HG02884 (cell line): ENCODE data around the gene CEBPE.

Source experiments
- ATAC-seq: cut with Tn5 transposase; IDR thresholded peaks from one replicate; pipeline ENCODE4 v1.9.1; 2021; ENCODE audit warnings: mild to moderate bottlenecking, moderate library complexity; ENCODE audit not compliant: unreplicated experiment

Gene CEBPE

DNA sequence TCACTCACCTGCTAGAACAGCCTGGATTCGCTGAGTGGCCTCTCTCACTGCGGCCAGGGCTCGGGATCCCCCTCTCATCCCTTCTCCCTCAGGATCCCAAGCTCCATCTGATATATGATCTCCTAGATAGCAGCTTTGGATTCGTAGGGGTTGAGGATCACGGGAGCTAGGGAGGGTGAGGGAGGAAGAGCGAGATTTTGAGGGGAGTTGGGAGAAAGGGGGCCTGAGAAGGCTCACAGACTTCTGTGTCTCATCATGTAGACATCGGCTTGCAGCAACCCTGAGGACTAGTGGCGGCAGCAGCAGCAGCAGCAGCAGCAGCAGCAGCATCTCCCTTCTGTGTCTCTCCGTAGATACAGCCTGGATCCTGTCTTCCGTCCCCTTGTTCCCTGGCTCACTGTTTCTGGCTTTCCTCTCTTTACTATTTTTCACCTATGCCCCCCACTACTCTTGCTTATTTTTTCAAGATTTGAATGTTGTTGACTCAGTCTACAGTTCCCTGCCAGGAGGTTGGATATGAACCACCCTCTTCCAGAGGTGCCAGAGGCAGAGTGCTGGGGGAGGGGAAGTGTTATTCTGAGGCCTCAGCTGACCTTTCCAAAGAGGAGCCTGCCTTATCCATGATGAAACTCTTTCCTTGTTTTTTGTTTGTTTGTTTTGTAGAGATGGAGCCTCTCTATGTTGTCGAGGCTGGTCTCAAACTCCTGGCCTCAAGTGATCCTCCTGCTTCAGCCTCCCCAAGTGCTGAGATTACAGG, 14.3 kb downstream of the CEBPE start, which contains the start of gene CIROP:
CIROP (minus strand) TSS at position 399 of the 757 bp plus-strand sequence; CDS start at position 330, 69 bp downstream.
- no peak for ATAC-seq

GRCh38 chr14:23104070-23104590, 14.9 kb downstream of the CEBPE start:
- ATAC-seq, result no peak

- no peak for ATAC-seq
Observed at GRCh38 chr14:23103581-23103980, 15.5 kb downstream of the CEBPE start.

DNA sequence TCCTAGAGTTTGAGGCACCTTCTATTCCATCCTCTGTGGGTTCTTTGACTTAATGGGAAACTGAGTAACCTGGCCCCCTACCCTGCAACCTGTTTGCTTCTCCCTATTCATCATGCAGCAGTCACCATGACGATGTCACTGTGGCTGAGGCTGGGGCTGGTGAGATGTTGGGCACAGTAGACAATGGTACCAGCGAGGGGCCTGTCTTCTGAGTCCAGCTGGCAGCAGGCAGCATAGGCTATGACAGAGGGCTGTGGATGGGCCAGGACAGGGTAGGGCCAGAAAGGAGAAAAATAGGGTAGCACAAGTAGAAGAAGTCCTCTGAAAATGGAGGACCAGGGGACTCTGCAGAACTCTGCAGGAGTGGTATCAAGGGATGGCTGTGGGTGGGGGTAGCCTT, 16.3 kb downstream of the CEBPE start:
- no peak for ATAC-seq

DNA sequence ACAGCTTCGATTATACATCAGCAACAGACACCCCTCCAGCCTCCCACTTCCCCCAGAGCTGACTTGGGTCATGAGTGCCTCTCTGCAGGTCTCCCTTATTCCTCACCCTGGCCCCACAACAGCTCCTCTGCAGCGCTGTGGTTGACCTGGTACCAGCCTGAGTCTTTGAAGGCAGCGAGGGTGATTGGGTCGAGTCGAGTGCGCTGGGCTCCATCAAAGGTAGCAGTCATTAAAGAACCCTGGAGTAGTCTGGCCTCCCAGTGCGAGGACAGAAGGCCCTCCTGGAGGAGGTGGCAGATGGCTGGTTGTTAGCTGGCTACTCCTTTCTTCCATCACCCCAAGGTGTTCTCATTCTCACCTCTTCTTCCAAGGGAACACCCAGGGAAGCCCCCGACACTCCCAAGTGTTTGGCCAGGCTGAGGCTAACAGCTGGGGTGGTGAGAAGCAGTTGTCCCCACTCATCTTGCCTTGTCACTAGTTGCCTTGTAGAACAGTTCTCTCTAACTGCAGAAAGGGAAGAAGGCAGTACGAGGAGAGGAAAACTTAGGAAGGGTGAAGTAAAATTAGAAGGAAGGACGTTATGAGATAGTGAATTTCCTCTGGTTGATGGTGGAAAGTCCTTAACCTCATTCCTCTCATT, 16.9 kb downstream of the CEBPE start:
- no peak for ATAC-seq

DNA sequence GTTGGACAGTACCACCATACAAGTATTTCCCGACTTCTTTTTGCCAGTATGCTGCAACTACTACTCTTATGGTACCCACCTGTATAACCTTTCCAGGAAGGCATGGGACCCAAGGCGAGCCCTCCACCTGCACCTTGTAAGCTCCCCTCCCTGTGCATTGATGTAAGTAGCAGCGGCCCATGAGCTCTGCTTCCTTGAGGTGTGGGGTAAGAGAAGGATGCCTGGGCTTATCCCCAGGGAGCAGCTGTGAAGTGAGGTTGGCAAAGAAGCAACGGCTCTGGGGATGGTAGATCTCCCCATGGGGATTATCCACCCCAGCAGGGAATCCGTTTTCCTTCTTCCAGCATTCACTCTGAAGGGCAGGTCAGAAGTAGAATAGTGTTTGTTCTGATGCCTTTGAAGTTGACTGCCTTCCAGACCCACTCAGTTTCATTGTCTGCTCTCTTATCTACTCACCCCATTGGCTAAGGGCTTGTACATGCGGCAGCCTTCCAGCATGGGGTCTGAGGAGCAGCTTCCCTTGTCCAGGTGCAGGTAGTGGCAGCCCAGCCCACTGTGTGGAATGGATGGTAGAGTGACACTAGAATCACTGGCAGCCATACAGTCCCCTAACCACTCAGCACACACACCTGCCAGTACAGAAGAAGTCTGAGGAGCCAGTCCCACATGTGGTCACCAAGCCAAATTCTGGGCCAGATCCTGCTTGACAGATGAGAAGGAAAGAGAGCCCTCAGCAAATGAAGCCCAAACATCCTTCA, 17.7 kb downstream of the CEBPE start:
- no peak for ATAC-seq

- no peak for ATAC-seq
Observed at GRCh38 chr14:23099212-23099861, 19.7 kb downstream of the CEBPE start.

DNA sequence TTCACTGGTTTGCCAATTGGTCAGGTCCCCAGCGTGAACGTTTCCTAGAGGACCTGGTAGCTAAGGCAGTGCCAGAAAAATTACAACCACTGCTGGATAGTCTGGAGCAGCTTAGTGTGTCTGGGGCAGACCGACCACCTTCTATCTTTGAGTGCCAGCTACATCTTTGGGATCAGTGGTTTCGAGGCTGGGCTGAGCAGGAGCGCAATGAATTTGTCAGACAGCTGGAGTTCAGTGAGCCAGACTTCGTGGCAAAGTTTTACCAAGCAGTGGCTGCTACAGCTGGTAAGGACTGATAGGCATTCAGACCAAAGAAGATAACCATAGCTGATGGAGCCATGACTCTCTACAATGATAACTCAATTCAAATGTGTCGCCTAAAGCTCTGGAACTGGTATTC, 21.3 kb downstream of the CEBPE start:
- no peak for ATAC-seq

- peak; percentile 84 for ATAC-seq
Observed at GRCh38 chr14:23095196-23096108, 23.6 kb downstream of the CEBPE start, which contains the start of gene C14orf119. C14orf119 (plus strand) TSS chr14:23095505; CDS start chr14:23097659, 2,154 bp downstream.

GRCh38 chr14:23094666-23095195, 24.3 kb downstream of the CEBPE start, which contains the start of gene ACIN1:
ACIN1 (minus strand) TSS chr14:23095136; CDS start chr14:23095112, 24 bp downstream.
- peak; percentile 34 for ATAC-seq

DNA sequence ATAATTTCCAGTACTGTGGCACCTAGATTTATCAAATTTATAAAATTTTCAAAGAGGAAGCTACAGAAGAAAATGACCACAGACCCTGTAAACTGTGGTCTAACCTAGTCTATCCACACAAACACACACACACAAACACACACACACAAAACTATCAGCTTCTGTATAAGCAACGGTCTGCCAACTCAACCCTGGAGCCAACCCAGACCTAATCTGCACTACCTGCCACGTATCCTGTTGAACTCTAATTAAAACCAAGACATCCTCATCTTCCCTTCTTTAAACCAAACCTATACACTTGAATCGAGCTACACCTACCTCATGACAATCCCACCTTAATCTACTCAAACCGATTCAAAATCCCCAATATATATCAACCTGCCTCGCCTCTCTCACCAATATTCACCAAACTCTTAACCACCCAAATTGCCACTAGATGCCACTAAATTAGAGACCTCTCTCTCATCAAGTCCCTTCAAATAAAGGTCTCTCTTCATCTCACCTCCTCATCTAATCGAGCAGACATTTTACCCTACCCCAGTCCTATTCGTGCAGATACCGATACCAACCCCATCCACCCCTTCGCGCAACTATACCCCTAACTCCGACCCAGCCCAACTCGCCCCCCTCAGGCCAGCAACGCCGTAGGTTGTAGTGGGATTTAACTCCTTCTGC, 24.9 kb downstream of the CEBPE start:
- ATAC-seq, result peak; percentile 32

- no peak for ATAC-seq
Observed at GRCh38 chr14:23093526-23093925, 25.5 kb downstream of the CEBPE start.

DNA sequence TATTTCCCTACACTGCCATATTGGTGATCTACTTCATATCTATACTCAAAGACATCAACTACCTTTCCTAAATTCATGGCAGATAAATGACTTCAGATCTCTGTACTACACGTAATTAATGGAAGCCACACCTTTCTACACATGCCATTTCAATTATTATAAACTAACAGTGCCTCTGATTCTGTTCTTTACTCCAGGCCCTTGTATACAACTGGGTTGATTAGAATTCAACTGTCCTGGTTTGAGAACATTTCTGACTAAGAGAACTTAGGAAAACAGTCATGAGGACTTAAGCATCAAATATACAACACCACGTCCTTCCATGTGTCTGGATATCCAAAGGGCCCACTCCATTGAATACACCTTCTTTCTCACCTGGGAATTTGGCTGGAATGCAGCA, 26.0 kb downstream of the CEBPE start:
- no peak for ATAC-seq

GRCh38 chr14:23091294-23092225, 27.5 kb downstream of the CEBPE start:
- ATAC-seq, result no peak

GRCh38 chr14:23090254-23090636, 28.8 kb downstream of the CEBPE start:
- ATAC-seq, result no peak

GRCh38 chr14:23089498-23090253, 29.4 kb downstream of the CEBPE start:
- ATAC-seq, result no peak

DNA sequence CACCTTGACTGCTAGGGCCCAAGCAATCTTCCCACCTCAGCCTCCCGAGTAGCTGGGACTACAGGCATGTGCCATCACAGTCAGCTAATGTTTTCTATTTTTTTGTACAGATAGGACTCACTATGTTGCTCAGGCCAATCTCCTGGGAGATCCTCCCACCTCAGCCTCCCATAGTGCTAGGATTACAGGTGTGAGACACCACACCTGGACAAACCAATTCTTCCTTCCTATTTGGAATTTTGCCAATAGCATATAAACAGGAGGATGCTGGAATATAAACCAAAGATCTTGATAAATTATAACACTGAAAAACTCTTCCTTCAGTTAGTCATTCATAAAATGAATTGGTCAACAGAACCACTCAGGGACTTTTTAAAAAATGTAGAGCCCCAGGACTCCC, 32.5 kb downstream of the CEBPE start:
- no peak for ATAC-seq
